GM23248 (cell line): ENCODE results near the gene C22orf23. TPM values are rescaled to one million over a fixed set of nuclear protein-coding genes. Genes with fewer than 3 reads are reported as not detected.

ENCODE experiments used
- DNase-seq: peaks from one replicate; pipeline ENCODE4 v3.0.0-alpha.2; 2015
- H2AFZ ChIP-seq: fragments of 200-600 bp; sonication (generic); 2 replicates; pipeline ENCODE4 v1.6.1; 2016; ENCODE audit warnings: antibody characterized with exemption
- H3F3A ChIP-seq: fragments of 200-600 bp; sonication (generic); 2 replicates; pipeline ENCODE4 v1.6.1; 2016; ENCODE audit warnings: mild to moderate bottlenecking, antibody characterized with exemption, mixed run types; ENCODE audit not compliant: insufficient read depth
- H3K27ac ChIP-seq: fragments of 200-600 bp; sonication (generic); 2 replicates; pipeline ENCODE4 v1.5.1; 2016; ENCODE audit warnings: mild to moderate bottlenecking
- H3K27me3 ChIP-seq: fragments of 200-600 bp; sonication (generic); replicated peaks from 2 replicates; pipeline ENCODE4 v1.6.1; 2016; ENCODE audit warnings: mild to moderate bottlenecking; ENCODE audit not compliant: insufficient read depth
- H3K36me3 ChIP-seq: fragments of 200-600 bp; sonication (generic); 2 replicates; pipeline ENCODE4 v1.6.1; 2016; ENCODE audit warnings: low read depth, mild to moderate bottlenecking
- H3K4me1 ChIP-seq: fragments of 200-600 bp; sonication (generic); 2 replicates; pipeline ENCODE4 v1.6.1; 2016; ENCODE audit warnings: mild to moderate bottlenecking; ENCODE audit not compliant: insufficient read depth
- H3K4me2 ChIP-seq: fragments of 200-600 bp; sonication (generic); one replicate; pipeline ENCODE4 v1.6.1; 2016; ENCODE audit warnings: mild to moderate bottlenecking; ENCODE audit not compliant: unreplicated experiment
- H3K4me3 ChIP-seq: fragments of 200-600 bp; sonication (generic); 2 replicates; pipeline ENCODE4 v1.5.1; 2016; ENCODE audit warnings: mild to moderate bottlenecking
- H3K79me2 ChIP-seq: fragments of 200-600 bp; sonication (generic); 2 replicates; pipeline ENCODE4 v1.6.1; 2016; ENCODE audit warnings: mild to moderate bottlenecking; ENCODE audit not compliant: insufficient read depth
- H3K9ac ChIP-seq: fragments of 200-600 bp; sonication (generic); 2 replicates; pipeline ENCODE4 v1.6.1; 2016; ENCODE audit warnings: mild to moderate bottlenecking
- H3K9me2 ChIP-seq: fragments of 200-600 bp; sonication (generic); 2 replicates; pipeline ENCODE4 v1.6.1; 2016; ENCODE audit warnings: mixed run types, mild to moderate bottlenecking, moderate library complexity; ENCODE audit not compliant: insufficient read depth
- H3K9me3 ChIP-seq: fragments of 200-600 bp; sonication (generic); one replicate; pipeline ENCODE4 v1.6.1; 2017; ENCODE audit warnings: low read depth
- H4K20me1 ChIP-seq: fragments of 200-600 bp; sonication (generic); 2 replicates; pipeline ENCODE4 v1.6.0; 2016; ENCODE audit not compliant: insufficient read depth
- EZH2 ChIP-seq: fragments of 200-600 bp; sonication (generic); IDR thresholded peaks from 2 replicates; pipeline ENCODE4 v1.6.1; 2018; ENCODE audit warnings: antibody characterized with exemption, mild to moderate bottlenecking; ENCODE audit not compliant: insufficient read depth, poor library complexity, severe bottlenecking
- EZH2phosphoT487 ChIP-seq: fragments of 200-600 bp; sonication (generic); IDR thresholded peaks from 2 replicates; pipeline ENCODE4 v1.6.1; 2018; ENCODE audit warnings: antibody characterized with exemption, moderate library complexity, mild to moderate bottlenecking, low read depth; ENCODE audit not compliant: insufficient read depth
- WGBS, 2 experiments: methylation state at CpG; one replicate each; pipeline ENCODE4 v1.1.6; 2015 to 2017; ENCODE audit warnings: low lambda C conversion rate in 2 of 2, low coverage in 1 of 2; ENCODE audit errors: missing lambda C conversion rate in 2 of 2; 5-methylcytosine and 5-hydroxymethylcytosine counted together
- in situ Hi-C: fragments of 300-500 bp; cut with MboI; formaldehyde crosslinking; loops from 2 replicates; pipeline ENCODE4 v1.15.0; 2020
- polyA plus RNA-seq: library from polyadenylated mRNA; unstranded; fragments of >200 nt; fragmentation: Nextera tagmentation; extraction: Ambion mirVana; gene quantifications from 2 replicates; pipeline ENCODE4 v1.2.1, GENCODE V29; 2016
- total RNA-seq: library from RNA; depleted of rRNA; stranded (reverse); fragments of >200 nt; shearing (Covaris generic); gene quantifications from 2 replicates; pipeline ENCODE4 v1.2.3, GENCODE V29; 2014

C22orf23 gene
- total and polyA plus RNA-seq, 2 experiments from 2014 or later = 0.22 to 1.1 TPM

GRCh38 chr22:37967147-37967546, 13.7 kb upstream of the C22orf23 start:
- Histone ChIP-seq H3K79me2 (peaks cover 8% of the 10 kb centered on the region; the same call in 1 of the 2 replicates), H3K9me3 (no peaks in the 10 kb centered on the region), H2AFZ (no peak overlapping the region), H3K27ac (no peak overlapping the region), H3K4me2 (no peak overlapping the region), H3K4me3 (no peak overlapping the region), H3K36me3 (peaks cover 11% of the 10 kb centered on the region; the same call in 1 of the 2 replicates), H3K9me2 (no peaks in the 10 kb centered on the region), H4K20me1 (no peaks in the 10 kb centered on the region), H3K27me3 (no peaks in the 10 kb centered on the region), H3K9ac (no peak overlapping the region), H3K4me1 (no peaks in the 10 kb centered on the region), H3F3A (no peaks in the 10 kb centered on the region)
- in situ Hi-C loops = no loop called here
- WGBS, 2 experiments = 56 to 79% methylated on average over 1 of the region's 1 CpG
- no peak for DNase-seq
- TF ChIP-seq EZH2phosphoT487 (no peak), EZH2 (no peak)

- no peak for DNase-seq
- no peaks in the 10 kb centered on the region for H3K9me2 ChIP-seq
Measured at GRCh38 chr22:37965940-37966664, 12.7 kb upstream of the C22orf23 start.

GRCh38 chr22:37961062-37961461, 7.7 kb upstream of the C22orf23 start:
- no peak for TF ChIP-seq EZH2phosphoT487
- no peak for TF ChIP-seq EZH2
- no peak overlapping the region for H3K4me3 ChIP-seq

More at GRCh38 chr22:37965940-37966664, 12.7 kb upstream of the C22orf23 start:
- Histone ChIP-seq H3K79me2 (peaks cover 8% of the 10 kb centered on the region; the same call in 1 of the 2 replicates), H3K4me2 (no peak overlapping the region), H3K4me3 (no peak overlapping the region), H3K27ac (no peak overlapping the region), H3K9ac (no peak overlapping the region), H3K36me3 (peaks cover 15% of the 10 kb centered on the region; the same call in 1 of the 2 replicates), H2AFZ (no peak overlapping the region), H3K9me3 (no peaks in the 10 kb centered on the region), H3K27me3 (no peaks in the 10 kb centered on the region), H3F3A (no peaks in the 10 kb centered on the region), H4K20me1 (no peaks in the 10 kb centered on the region), H3K4me1 (no peaks in the 10 kb centered on the region)
- 92 to 95% methylated on average over 9 of the region's 9 CpGs for WGBS, 2 experiments
- TF ChIP-seq EZH2phosphoT487 (no peak), EZH2 (no peak)
- in situ Hi-C loops = no loop called here

GRCh38 chr22:37959231-37959825, 5.9 kb upstream of the C22orf23 start:
- Histone ChIP-seq H3K4me1 (peaks cover 9% of the 10 kb centered on the region; the same call in 1 of the 2 replicates), H2AFZ (no peak overlapping the region), H3K9me2 (no peaks in the 10 kb centered on the region), H3K27ac (no peak overlapping the region), H3K27me3 (no peaks in the 10 kb centered on the region), H3K9ac (no peak overlapping the region), H3K9me3 (no peaks in the 10 kb centered on the region), H3K4me2 (no peak overlapping the region), H3K4me3 (no peak overlapping the region), H3K79me2 (peaks cover 19% of the 10 kb centered on the region), H3F3A (no peaks in the 10 kb centered on the region), H3K36me3 (peaks cover 13% of the 10 kb centered on the region; the same call in 1 of the 2 replicates), H4K20me1 (no peaks in the 10 kb centered on the region)
- no peak for DNase-seq
- TF ChIP-seq EZH2phosphoT487 (no peak), EZH2 (no peak)
- in situ Hi-C loops = no loop called here
- WGBS, 2 experiments = 96 to 99% methylated on average over 16 to 18 of the region's 18 CpGs

More at GRCh38 chr22:37961062-37961461, 7.7 kb upstream of the C22orf23 start:
- H3F3A ChIP-seq = no peaks in the 10 kb centered on the region
- peaks cover 16% of the 10 kb centered on the region; the same call in 1 of the 2 replicates for H3K36me3 ChIP-seq
- H2AFZ ChIP-seq = no peak overlapping the region
- WGBS, 2 experiments = 98 to 100% methylated on average over 4 of the region's 4 CpGs
- no peaks in the 10 kb centered on the region for H3K27me3 ChIP-seq
- H3K9me3 ChIP-seq = no peaks in the 10 kb centered on the region
- H3K9ac ChIP-seq = no peak overlapping the region
- H3K27ac ChIP-seq = no peak overlapping the region
- H4K20me1 ChIP-seq = no peaks in the 10 kb centered on the region
- in situ Hi-C loops = no loop called here
- no peak for DNase-seq
- no peak overlapping the region for H3K4me2 ChIP-seq
- peaks cover 8% of the 10 kb centered on the region for H3K79me2 ChIP-seq
- H3K4me1 ChIP-seq = no peaks in the 10 kb centered on the region
- H3K9me2 ChIP-seq = no peaks in the 10 kb centered on the region
